CD4-positive, alpha-beta T cell treated with Interleukin-2 at 100 ng/mL for 4 hours (primary cell): Measurements from ENCODE around the gene MAP1LC3B.

Source experiments
- DNase-seq: peaks from one replicate; pipeline ENCODE4 v3.0.0-alpha.2; 2020; ENCODE audit warnings: low spot score

The MAP1LC3B gene

DNA sequence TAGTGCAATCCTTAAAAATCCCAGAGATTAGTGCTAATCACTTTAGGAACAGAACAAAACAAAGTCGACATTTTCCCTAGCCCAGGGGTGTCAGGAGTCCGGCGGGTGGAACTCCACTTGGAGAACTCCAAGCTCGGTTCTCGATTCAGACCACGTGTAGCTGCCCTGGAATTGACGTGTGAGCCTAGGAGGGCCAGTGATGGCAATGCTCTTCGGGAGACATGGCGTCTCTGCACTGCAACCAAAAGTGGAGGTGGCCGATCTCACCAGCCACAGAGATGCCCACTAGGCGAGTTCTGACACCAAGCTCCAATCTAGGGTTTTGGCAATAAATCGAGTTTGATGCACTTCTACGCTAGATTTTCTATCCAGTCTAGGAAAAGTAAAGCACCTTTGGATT lies 17.6 kb downstream of the MAP1LC3B start:
- no peak for DNase-seq

DNA sequence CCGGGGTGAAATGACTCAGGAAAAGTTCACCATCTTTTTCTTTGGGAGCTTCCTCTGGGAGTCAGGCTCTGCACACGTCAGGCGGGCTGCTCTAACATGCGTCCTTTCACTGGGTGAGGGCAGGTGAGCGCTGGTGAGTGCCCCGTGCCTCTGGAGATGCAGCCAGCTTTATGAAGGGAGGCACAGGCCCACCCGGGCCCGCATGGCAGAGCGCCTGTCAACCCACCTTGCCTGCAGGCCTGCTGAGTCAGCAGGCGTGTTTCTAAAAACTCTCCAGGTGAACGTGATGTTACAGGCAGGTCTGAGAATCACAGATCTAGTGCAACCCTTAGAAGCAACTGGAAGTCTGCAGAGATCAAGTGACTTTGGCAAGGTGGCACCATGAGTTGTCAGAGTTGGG lies 18.4 kb downstream of the MAP1LC3B start:
- no peak for DNase-seq

DNA sequence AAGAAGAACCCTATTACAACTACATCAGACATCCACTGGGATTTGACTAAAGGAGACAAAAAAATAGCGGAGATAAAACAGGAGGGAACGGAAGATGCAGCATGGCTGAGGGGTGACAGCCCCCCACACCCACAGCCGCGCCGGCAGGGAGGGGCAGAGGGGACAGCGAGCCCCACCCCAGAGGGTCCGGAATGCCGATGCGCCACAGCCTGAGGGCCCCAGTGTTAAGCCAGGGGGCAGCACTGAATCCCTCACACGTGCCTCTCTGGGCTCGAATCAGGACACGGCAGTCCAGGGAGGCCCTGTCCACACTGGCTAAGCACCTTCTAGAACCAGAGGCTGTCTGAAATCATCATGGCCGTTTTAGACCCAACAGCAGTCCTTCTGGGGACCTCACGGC lies 18.8 kb downstream of the MAP1LC3B start:
- no peak for DNase-seq

DNA sequence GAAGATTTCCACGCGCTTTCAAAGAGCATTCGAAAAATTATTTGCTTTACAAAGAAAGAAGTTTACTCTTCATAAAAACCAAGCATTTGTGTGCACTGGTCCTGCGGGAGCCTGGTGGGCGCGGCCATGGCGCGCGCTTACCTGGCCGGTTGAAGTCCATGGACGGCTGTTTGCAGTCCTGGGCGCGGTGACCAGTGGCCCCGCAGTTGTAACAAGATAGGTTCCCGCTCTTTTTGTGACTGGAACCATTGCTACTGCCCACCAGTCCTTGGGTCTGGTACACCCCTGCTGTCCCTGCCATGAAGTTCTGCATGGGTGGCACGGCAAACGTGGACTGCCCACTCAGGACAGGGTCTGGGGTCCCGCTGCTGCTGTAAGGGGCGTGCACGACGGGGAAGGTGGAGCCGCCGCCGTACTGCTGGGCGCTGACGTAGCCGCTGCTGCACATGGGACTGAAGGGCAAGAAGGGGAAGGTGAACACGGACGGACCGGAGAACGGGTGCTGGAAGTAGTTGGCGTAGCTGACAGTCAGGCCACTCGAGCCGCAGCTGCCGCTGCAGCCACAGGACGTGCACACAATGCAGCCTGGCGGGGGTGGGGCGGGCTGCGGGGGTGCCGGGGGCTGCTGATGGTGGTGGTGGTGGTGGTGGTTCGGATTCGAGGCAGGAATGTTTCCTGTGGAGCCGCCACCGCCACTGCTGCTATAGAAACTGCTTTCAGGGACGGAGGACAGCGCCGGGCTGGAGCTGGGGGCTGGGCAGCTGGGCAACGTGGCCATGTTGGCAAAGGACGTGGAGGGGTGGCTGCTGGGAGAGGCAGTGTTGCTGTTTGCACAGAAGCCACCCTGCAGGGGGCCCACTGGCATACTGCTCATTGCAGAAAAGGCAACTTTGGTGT lies 19.5 kb downstream of the MAP1LC3B start:
- DNase-seq = no peak

DNA sequence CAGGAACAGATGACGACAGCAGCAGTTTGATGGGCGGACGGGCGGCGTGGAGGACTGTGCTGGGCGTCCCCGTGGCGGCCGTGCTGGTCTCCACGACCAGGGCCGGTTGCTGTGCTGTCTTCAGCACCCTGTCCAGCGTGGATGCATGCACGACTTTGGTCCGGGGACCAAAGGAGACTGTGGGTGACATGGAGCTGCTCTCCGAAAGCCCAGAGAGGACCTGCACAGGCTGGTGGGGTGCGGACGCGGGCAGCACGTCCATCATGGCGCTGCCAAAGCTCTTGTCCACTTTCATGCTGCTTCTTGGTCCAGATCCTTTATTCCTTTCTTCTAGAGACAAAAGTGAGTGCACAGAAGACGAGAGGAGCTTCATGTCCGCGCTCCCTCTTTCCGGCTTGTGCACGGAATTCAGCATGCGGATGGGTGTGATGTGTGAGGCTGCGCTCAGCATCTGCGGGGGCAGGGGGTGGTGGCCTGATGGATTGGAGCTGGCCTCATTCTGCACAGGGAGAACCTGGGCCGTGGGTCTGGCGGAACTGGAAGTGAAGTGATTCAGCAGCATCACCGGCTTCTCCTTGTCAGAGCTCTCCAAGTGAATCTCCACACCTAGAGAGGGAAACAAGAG lies 20.3 kb downstream of the MAP1LC3B start:
- no peak for DNase-seq

DNA sequence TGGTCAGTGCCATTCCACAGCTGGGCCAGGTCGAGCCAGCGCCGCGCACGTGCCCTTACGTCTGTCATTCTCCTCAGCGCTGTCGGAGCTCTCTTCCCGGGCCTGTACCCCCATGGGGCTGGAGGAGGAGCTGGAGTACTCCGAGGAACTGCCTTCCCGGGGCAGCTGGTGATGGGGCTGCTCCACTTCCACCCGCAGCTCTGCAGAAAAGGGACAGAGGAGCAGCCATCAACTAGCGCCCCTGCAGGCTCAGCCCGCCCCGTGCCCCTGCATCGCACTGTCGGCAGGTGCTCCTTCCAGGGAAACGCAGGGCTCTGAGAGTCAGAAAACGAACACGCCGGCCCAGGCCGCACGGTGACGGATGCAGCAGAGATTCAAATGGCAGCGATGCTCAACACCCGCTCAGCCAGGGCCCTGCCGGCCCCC lies 20.9 kb downstream of the MAP1LC3B start:
- no peak for DNase-seq

DNA sequence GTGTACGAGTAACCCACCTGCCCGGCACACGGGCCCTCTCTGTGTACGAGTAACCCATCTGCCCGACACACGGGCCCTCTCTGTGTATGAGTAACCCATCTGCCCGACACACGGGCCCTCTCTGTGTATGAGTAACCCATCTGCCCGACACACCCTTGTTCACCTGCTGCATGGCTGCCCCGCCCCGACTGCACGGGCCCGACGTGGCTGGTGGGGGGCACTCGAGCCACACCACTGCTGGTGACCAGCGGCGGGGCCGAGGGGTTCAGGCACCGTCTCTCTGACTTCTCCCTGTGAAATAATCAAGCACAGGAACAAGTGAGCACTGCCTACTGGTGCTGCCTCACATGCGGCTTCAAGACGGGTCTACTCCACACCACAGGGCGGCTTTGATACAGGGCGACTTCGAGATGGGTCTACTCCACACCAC lies 22.1 kb downstream of the MAP1LC3B start:
- no peak for DNase-seq

DNA sequence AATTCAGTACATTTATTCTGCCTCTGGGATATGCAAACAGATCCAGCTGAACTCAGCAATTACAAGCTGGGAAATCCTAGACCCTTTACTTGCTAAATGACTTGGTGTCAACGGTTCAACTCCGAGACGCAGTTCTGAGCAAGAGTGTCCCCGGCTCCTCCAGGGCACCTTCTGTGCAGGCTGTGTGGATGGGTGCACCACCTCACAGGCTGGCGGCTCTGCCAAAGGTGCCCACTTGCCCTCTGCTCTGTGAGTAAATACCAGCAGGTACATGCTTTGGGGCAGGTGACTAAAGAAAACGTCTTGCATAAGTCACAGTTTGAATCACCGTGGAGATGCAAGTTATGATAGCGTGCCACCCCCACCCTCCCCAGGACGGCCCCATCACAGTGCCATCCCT lies 23.3 kb downstream of the MAP1LC3B start:
- DNase-seq = no peak

DNA sequence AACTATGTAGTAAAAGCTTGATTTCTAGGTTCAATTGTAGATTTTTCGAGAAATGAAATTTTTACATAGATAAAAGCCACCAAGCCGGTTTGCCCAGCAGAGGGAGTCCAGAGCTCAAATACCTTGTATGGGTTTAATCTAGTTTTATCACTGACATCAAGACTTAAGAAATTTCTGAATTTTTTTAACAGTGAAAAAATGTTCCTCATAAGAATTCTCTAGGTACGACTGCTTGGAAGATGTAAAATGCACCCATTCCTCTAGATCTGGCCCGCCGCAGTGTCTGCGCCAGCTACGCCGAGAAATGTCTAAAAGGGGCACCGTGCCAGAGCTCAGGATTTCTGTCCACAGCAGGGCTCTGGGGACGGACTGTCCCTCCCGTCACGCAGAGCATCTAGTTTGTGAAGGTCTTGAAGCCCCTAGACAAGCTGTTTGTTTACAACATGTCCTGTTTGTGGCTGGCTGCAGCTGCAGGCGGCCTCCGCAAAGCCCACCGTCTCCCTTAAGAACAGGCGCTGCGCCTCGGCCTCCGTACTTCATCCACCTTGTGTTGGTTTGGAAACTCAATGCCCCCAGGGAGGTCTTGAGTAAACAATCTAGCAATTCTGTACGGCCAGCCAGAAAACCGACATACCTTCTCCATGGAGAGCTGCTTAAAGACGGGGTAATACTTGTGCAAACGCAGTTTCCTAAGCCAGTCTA lies 24.8 kb downstream of the MAP1LC3B start:
- DNase-seq = peak; percentile 23

DNA sequence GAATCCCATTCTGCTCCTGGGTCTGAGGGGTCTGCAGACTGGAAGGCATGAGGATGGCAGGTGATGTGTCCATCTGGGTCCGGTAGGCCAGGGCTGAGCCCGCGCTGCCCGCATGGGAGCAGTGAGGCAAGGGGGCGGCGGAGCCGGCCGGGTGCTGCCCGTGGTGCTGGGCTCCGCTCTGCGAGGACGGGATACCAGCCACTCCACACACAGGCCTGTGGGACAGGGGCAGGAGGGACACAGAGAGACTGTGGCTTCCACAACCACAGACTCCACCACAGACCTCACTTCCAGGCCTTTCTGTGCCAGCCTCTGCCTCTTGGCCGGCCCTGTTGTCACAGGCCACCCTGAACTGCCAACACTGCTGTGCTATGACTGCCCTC lies 25.4 kb downstream of the MAP1LC3B start:
- DNase-seq = no peak

DNA sequence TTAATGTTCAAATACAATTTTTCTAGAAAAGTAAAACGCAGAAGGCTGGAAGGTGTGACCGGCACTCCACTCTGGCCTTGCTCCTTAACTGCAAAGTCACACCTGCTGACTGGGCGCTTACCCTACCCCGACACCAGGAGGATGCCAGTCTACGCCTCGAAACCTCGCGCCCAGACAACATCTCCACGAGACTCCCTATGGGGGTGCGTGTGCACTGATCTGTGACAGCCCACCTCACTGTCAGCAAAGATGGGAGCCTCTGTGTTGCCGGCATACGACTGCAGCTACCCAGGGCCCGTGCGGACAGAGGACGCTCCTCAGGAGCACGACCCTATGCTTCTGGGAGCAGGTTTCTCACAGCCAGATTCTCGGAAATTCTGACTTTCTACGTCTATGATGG lies 26.1 kb downstream of the MAP1LC3B start:
- no peak for DNase-seq

DNA sequence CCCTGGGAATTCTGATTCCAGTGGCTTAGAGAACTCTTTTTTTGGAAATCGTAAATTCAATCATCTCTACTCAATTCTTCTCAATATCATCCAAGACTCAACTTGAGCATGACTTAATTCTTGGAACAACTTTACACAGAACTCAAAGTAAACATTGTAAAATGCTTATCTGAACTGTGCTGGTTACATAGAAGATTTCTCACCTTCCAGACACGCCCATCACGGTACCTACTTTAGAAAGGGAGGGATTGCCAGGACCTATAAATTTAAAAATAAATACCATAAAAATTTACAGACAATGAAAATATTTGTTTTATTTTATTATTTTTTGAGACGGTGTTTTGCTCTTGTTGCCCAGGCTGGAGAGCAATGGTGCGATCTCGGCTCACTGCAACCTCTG lies 26.5 kb downstream of the MAP1LC3B start:
- DNase-seq = no peak

DNA sequence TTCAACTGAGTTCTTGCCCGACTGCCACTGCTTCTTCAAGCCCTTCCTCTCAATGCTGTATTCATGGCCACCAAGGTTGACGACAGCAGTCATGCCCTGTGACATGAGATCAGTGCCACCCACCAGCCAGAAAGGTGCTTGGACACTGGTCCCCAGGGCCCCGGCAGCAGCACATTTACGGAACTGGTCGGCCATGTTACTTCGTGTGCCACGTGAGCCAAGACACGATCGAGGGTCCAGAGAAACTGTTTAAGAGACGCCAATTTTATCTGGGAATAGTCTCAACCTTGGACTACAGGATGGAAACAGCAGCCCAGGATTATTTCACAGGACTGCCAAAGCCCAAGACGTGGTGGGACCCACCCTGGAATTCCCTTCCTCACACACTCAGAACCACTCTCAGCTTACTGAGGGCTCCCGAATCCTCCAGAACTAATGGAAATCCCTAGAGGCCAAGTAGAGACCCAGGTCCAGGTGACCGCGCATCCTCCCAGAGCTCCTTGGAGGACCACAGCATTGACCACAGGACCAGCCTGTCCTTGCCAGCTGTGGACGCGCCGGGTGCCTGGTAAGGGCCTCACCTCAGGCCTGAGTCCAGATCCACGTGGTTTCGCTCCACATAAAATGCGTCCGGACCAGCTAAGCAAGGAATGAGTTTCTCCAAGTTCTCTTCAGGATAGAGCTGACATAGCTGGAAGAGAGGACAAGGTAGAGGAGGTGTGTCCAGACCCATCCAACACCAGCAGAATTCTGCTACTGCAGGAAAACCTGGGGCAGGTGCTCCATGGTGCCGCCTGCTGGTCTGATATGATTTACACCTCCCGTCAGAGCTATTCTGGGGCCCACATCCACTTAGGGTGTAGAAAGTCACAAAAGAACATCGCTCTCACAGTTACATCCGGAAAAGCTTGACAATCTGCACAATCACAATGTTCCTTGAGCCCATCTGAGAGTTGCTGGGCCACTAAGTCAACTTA lies 28.2 kb downstream of the MAP1LC3B start:
- DNase-seq = no peak

DNA sequence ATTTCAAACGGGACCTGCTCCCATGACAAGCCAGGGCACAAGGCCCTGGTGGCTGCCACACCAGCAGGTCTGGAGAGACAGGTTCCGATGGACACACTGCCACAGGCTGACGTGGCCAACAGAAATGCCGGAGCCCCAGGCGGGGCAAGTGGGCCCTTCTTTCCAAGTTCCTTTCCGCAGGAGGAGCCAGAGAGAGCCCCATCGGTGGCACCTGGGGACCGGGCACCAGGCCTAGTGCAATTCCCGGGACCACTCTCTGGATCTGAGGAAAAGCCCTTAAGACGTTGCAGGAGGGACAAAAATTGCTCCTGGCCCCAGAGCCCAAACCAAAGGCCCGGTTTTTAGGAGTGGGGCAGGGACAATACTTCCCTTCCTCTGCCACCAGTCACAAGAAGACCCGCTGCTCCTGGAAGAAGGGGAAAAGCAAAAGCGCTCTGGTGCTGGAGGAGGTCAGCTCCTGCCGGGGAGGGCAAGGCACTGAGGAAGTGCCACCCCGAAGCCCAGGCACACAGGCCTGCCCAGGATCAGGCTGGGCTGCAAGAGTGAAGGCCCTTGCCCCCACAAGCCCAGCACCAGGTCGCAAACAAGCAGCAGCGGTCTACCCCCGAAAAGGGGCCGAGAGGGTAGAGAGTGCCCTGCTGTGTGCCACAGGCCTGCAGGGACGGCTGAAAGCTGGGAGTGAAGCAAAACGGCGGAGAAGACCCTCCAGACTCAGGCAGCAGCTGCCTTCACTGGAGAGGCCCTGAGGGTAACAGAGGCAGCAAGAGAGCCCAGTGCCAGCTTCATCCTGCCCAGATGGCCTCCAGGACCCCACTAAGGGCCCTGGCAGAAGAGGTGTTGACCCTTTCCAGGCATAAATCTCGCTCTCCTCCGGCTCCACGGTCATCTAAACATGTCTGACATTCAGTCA lies 29.1 kb downstream of the MAP1LC3B start:
- DNase-seq = no peak

DNA sequence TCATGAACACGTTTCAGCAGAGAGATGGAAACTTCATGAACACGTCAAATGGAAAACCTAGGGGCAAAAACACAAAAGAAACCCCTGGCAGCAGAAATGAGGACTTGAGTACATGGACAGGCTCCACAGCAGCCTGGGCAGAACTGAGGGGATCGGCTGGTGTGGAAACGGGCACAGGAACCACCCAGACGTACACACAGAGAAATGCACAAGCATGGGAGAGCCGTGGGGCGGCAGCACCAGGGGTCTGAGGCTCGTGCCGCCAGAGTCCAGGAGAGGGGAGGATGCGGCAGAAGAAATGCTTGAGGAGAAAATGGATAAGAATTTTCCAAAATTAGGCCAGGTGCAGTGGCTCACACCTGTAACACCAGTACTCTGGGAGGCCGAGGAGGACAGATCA lies 30.0 kb downstream of the MAP1LC3B start:
- no peak for DNase-seq

DNA sequence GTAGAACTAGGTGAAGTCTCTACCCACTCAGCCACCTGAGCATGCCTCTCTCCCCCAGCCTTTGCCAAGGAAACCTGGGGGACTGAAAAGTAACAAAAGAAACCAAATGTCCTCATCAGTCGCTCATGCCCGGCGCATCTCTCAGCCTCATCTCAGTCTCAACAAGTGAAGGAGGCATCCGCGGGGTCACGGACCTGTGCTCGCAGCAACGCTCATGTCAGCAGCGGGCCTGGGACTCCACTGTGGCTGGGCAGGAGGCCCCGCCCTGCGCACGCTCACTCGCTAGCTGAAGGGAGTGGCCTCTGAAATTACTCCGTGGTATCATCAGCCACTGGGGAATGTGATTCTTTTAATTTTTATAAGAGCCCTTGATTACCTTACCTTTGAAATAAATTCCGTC lies 31.3 kb downstream of the MAP1LC3B start:
- DNase-seq = no peak

DNA sequence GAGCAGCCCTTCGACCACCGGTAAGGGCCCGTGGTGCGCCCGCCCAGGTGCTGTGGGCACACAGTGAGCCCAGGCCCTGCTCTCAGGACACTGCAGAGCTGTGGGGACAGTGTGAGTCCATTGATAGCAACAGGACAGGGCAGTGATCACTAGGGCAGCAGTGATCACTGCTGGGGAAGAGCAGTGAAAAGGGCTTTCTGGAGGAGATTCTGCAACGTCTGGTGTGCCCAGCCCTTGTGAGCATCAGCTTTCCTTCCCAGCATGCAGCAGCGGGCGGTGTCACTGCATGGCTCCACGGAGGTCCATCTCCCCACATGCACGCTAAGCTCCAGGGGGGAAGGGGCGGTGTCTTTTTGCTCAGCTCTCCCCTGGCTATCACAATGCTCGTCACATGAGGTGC lies 32.1 kb downstream of the MAP1LC3B start:
- no peak for DNase-seq

DNA sequence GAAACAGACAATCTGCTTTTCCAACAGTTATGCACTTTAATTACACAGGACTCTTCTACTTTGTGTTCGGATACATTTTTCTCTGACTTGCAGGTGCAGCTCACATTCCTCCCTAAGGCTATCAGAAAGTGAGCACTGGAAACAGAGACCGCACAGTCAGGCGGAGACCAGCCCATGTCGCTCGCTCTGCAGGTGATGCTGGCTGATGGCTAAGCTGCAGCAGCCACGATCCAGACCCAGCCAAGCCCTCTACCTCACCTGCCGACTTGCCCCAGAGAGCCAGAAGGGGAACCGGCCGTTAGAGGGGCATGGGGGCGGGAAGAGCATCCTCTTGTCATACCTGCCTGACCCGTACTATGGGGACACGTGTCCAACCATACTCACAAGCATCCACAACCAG lies 33.8 kb downstream of the MAP1LC3B start:
- no peak for DNase-seq

DNA sequence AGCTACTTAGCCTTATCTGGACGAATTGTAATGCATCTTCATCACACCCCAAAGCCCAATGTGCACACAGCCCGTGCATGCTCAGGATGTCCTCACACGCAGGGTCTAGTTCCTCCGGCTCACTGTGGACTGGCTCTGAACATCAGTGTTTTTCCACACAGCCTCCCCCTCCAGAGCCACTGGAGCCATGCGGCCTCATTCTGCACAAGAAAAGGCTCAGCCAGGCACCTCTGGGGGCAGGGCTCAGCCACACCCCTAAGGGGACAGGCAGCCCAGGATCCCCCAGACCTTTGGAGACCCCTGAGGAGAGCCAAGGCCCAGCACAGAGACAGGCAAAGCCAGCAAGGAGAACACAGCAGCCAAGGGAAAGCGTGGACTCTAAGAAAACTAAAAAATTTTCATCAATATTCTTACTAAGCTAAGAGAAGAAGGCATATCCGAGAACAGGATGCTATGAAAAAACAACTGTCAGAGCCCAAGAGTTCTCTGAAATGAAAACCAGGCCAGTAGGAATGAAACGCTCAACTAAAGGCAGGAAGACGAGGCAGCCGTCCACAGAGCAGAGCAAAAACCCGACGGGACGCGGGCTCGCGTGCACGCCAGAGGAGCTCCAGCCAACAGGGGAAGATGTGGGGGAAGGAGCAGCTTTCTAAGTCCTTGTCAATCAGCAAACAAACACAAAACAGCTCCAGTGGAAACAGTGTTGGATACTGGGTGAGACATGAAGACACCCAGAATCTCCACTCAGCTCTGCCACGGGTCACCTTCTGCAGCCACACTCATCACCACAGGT lies 34.5 kb downstream of the MAP1LC3B start:
- DNase-seq = no peak

DNA sequence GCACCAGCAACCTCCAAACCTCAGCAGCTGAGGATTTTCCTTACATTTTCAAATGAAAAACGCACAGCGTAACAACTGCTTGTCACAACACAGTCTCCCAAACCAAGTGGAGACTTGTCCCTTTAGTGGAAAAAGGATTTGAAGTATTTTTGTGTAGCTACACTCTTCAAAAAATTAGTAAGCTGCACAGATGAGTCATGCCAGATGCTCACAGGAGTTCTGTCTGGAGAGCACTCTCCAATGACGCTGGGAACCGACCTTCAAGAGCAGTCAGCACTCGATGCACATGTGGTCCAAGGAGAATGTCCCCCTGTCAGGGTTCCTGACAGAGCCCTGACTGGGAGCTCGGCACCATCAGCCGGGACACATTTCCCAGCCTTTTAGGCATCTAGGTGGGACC lies 39.8 kb downstream of the MAP1LC3B start:
- no peak for DNase-seq
